HepG2 (cell line): ENCODE measurements around the gene VRK3. TPM values are rescaled to one million over a fixed set of nuclear protein-coding genes. Genes with fewer than 3 reads are reported as not detected.
A peak's percentile ranks its signal among the peaks of the same experiment; 100 is the strongest.

Source experiments
- ELF3 ChIP-seq: IDR thresholded peaks from 2 replicates; pipeline ENCODE4 v1.6.1; 2016; ENCODE audit warnings: missing genetic modification reagents, missing compliant biosample characterization
- GABPA ChIP-seq, 2 experiments: IDR thresholded peaks; 2 replicates each; pipeline ENCODE4 v1.6.1; 2011 to 2016; ENCODE audit warnings: low read depth in 2 of 2, low read length in 1 of 2, missing biosample characterization in 1 of 2, missing genetic modification characterization in 1 of 2
- HIC2 ChIP-seq: sonication (generic); formaldehyde crosslinking; IDR thresholded peaks from 2 replicates; pipeline ENCODE4 v1.9.0; 2022; ENCODE audit warnings: low read depth, missing genetic modification reagents
- HNRNPUL1 ChIP-seq: fragments of 200-400 bp; formaldehyde crosslinking; IDR thresholded peaks from 2 replicates; pipeline ENCODE4 v1.6.1; 2017; ENCODE audit warnings: low read depth, mild to moderate bottlenecking, low read length, moderate library complexity
- MEIS2 ChIP-seq: sonication (generic); formaldehyde crosslinking; IDR thresholded peaks from 2 replicates; pipeline ENCODE4 v1.9.0; 2021; ENCODE audit warnings: mild to moderate bottlenecking, missing genetic modification reagents
- NFE2L2 ChIP-seq: fragments of 150-350 bp; IDR thresholded peaks from 2 replicates; pipeline ENCODE4 v1.6.1; 2014; ENCODE audit warnings: low read length
- NR2F6 ChIP-seq, 2 experiments: IDR thresholded peaks; 2 replicates each; pipeline ENCODE4 v1.6.1; 2016; ENCODE audit warnings: antibody characterized with exemption in 1 of 2, mild to moderate bottlenecking in 1 of 2
- PHF20 ChIP-seq: sonication (generic); formaldehyde crosslinking; IDR thresholded peaks from 2 replicates; pipeline ENCODE4 v1.5.0; 2020; ENCODE audit warnings: mild to moderate bottlenecking, missing genetic modification reagents
- RARG ChIP-seq: sonication (generic); formaldehyde crosslinking; IDR thresholded peaks from 2 replicates; pipeline ENCODE4 v1.4.0; 2020; ENCODE audit warnings: low read depth, mild to moderate bottlenecking, missing genetic modification reagents
- ZBTB21 ChIP-seq: sonication (generic); formaldehyde crosslinking; IDR thresholded peaks from 2 replicates; pipeline ENCODE4 v1.4.0; 2020; ENCODE audit warnings: missing genetic modification reagents
- ZGPAT ChIP-seq: IDR thresholded peaks from 2 replicates; pipeline ENCODE4 v1.6.1; 2016; ENCODE audit warnings: mild to moderate bottlenecking
- ZHX1 ChIP-seq: sonication (generic); formaldehyde crosslinking; IDR thresholded peaks from 2 replicates; pipeline ENCODE4 v1.8.1; 2022; ENCODE audit warnings: low read depth, mild to moderate bottlenecking, missing genetic modification reagents
- ZNF274 ChIP-seq: sonication (generic); formaldehyde crosslinking; IDR thresholded peaks from 2 replicates; pipeline ENCODE4 v1.5.1; 2020; ENCODE audit warnings: mild to moderate bottlenecking, missing genetic modification reagents
- ZSCAN21 ChIP-seq: sonication (generic); formaldehyde crosslinking; IDR thresholded peaks from 2 replicates; pipeline ENCODE4 v1.8.0; 2022; ENCODE audit warnings: mild to moderate bottlenecking, missing genetic modification reagents, moderate library complexity, borderline replicate concordance
- polyA plus RNA-seq, 8 experiments: library from polyadenylated mRNA; depleted of rRNA in 3 of 8; stranded (reverse) in 7 of 8; unstranded in 1 of 8; fragments of >200 nt; fragmentation: Illumina TruSeq in 4 of 8; extraction: Trizol in 4 of 8; gene quantifications; 2 replicates each; pipeline versions ENCODE4 v1.2.1 to v1.2.3, GENCODE V29; 2011 to 2016; ENCODE audit warnings: low read depth in 4 of 8, missing spikeins in 1 of 8, mixed read lengths in 1 of 8; ENCODE audit not compliant: insufficient read depth in 1 of 8
- total RNA-seq, 5 experiments: library from RNA; depleted of rRNA; stranded (reverse); fragments of >200 nt; fragmentation: Illumina TruSeq; extraction: Trizol; gene quantifications; 2 replicates each; pipeline ENCODE4 v1.2.3, GENCODE V29; 2016; ENCODE audit warnings: low read depth in 1 of 5
- TF ChIP-seq, protein P1 (sequence below): IDR thresholded peaks from 2 replicates; pipeline ENCODE4 v1.6.1; 2016; ENCODE audit warnings: low read depth, missing genetic modification reagents, missing compliant biosample characterization

The VRK3 gene
- total and polyA plus RNA-seq, 2 of the 13 experiments (the other 11 are each of a cell fraction or from before 2014, with no cell fraction given), result 23.8 to 28.3 TPM

DNA sequence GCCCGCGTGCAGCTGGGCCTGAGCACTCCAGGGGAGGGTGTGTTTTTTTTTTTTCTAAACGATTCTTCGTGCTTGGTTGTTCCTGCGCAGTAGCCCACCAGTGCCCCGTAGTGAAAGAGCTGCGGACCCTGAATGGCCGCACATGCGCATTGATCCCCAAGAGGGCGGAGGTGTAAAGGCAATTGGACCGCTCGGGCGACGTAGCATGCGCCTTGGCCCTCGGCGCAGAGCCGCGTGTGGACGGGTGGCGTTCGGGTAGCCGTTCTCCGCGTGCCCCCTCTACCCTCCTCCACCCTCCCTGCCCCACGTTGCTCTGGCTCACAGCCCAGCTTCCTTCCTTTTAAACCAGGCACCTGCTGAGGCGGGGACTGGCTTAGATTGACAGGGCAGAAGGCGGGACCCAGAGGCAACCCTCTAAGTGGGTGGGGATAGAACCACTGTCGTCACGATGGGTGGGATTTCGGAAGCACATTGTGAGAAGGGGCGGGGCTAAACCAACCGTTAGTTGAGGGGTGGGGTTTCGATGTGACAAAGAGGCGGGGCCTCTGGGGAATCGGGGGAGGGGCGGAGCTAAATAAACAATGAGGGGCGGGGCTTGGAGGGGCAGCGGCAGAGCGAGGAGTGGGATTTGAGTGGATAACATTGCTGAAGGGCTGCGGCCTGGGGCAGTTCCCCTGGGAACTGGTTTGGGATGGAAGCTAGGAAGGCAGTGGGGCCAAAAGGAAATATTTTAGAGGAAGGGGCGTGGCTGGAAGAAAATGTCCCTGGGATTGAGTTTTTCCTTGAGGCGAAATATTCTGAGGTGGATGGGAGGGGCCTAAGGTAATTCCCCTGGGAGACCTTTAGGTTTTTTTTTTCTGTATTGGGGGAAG is 95.3 kb downstream of the VRK3 start (continued):
- TF ChIP-seq, protein P1, sequence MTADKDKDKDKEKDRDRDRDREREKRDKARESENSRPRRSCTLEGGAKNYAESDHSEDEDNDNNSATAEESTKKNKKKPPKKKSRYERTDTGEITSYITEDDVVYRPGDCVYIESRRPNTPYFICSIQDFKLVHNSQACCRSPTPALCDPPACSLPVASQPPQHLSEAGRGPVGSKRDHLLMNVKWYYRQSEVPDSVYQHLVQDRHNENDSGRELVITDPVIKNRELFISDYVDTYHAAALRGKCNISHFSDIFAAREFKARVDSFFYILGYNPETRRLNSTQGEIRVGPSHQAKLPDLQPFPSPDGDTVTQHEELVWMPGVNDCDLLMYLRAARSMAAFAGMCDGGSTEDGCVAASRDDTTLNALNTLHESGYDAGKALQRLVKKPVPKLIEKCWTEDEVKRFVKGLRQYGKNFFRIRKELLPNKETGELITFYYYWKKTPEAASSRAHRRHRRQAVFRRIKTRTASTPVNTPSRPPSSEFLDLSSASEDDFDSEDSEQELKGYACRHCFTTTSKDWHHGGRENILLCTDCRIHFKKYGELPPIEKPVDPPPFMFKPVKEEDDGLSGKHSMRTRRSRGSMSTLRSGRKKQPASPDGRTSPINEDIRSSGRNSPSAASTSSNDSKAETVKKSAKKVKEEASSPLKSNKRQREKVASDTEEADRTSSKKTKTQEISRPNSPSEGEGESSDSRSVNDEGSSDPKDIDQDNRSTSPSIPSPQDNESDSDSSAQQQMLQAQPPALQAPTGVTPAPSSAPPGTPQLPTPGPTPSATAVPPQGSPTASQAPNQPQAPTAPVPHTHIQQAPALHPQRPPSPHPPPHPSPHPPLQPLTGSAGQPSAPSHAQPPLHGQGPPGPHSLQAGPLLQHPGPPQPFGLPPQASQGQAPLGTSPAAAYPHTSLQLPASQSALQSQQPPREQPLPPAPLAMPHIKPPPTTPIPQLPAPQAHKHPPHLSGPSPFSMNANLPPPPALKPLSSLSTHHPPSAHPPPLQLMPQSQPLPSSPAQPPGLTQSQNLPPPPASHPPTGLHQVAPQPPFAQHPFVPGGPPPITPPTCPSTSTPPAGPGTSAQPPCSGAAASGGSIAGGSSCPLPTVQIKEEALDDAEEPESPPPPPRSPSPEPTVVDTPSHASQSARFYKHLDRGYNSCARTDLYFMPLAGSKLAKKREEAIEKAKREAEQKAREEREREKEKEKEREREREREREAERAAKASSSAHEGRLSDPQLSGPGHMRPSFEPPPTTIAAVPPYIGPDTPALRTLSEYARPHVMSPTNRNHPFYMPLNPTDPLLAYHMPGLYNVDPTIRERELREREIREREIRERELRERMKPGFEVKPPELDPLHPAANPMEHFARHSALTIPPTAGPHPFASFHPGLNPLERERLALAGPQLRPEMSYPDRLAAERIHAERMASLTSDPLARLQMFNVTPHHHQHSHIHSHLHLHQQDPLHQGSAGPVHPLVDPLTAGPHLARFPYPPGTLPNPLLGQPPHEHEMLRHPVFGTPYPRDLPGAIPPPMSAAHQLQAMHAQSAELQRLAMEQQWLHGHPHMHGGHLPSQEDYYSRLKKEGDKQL (CRISPR knock-in tag), result no peak
- TF ChIP-seq NR2F6 (IDR thresholded peaks at IDR 0.05) (no peak), NR2F6 (CRISPR knock-in tag; IDR thresholded peaks at IDR 0.05) (no peak), ELF3 (no peak), ZBTB21 (CRISPR knock-in tag) (no peak), ZHX1 (peak; percentile 86; the same call in 1 of the 2 replicates), GABPA (IDR thresholded peaks at IDR 0.05; ENCODE audit: low read depth, low read length) (no peak), GABPA (CRISPR knock-in tag; IDR thresholded peaks at IDR 0.05; ENCODE audit: low read depth) (peak; percentile 54), MEIS2 (CRISPR knock-in tag) (peak; percentile 20; the same call in 1 of the 2 replicates), ZNF274 (CRISPR knock-in tag) (peak; percentile 86; the same call in 1 of the 2 replicates), HIC2 (peak; percentile 23; the same call in 1 of the 2 replicates), HNRNPUL1 (no peak), NFE2L2 (no peak), ZSCAN21 (CRISPR knock-in tag) (peak; percentile 91), PHF20 (peak; percentile 39), ZGPAT (CRISPR knock-in tag) (peak; percentile 95), RARG (CRISPR knock-in tag) (0 out of 2 replicates have a peak, but pooled peaks have one; percentile 14)
